Progenitor cell of endocrine pancreas (in vitro differentiated cells): Measurements from ENCODE around the gene NBDY. TPM values are rescaled to one million over a fixed set of nuclear protein-coding genes. Genes with fewer than 3 reads are reported as not detected.

Source experiments
- DNase-seq: peaks from one replicate; pipeline ENCODE4 v3.0.0; 2021; ENCODE audit warnings: low spot score; ENCODE audit not compliant: unreplicated experiment
- H3K27ac Mint-ChIP-seq: 2 replicates; pipeline ENCODE4 v1.8.0; 2021; ENCODE audit warnings: mild to moderate bottlenecking, moderate library complexity, mixed read lengths
- H3K27me3 Mint-ChIP-seq: 2 replicates; pipeline ENCODE4 v1.8.0; 2021; ENCODE audit warnings: mixed read lengths
- H3K36me3 Mint-ChIP-seq: 2 replicates; pipeline ENCODE4 v1.8.0; 2022; ENCODE audit warnings: mixed read lengths; ENCODE audit not compliant: insufficient read depth
- H3K4me1 Mint-ChIP-seq: 2 replicates; pipeline ENCODE4 v1.8.0; 2021; ENCODE audit warnings: low read depth, mixed read lengths
- H3K4me3 Mint-ChIP-seq: 2 replicates; pipeline ENCODE4 v1.8.0; 2021; ENCODE audit warnings: low read depth, mild to moderate bottlenecking, moderate library complexity, mixed read lengths
- H3K9me3 Mint-ChIP-seq: 2 replicates; pipeline ENCODE4 v1.8.0; 2021; ENCODE audit warnings: low read depth, mixed read lengths
- total RNA-seq: library from RNA; stranded (reverse); gene quantifications from 2 replicates; pipeline ENCODE4 v1.2.1, GENCODE V29; 2021
- TF ChIP-seq, protein P1 (sequence below): fragments of 200-600 bp; sonication (generic); IDR thresholded peaks from one replicate; pipeline ENCODE4 v1.5.0; 2021; ENCODE audit warnings: antibody characterized with exemption, mild to moderate bottlenecking; ENCODE audit not compliant: unreplicated experiment

NBDY gene
- total RNA-seq, 1 donor from 2014 or later = 49.3 TPM

DNA sequence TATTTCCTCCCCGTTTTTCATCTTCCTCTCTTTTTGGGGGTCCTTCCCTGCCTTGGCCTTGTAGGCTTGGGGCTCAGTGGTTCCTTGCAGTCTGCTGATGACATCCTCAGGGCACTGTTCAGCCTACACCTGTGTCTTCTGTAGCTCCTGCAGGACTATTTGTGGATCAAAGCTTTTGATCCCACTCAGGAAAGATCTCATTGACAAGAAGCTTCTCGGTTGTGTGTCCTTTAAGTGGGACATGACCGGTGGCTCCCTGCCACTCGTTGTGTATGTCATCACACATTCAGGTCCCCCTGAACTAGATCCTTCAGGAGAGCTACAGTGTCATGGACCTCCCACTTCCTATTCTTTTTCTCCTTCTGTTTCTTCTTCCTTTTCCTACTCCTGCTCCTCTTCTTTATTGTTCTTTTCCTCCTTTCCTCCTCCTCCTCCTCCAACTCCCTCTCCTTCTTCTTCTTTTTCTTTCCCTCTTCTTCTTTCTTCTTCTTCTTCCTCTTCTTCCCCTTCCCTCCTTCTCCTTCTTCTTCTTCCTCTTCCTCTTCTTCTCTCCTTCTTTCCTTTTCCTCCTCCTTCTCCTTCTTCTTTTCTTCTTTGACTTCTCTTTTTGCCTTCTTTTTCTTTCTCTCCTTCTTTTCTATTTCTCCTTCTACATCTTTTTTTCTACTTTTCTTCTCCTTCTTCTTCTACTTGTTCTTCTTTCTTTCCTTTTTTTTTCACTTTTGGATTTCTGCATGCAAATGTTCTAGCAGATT lies 67.8 kb downstream of the NBDY start:
- TF ChIP-seq, protein P1, sequence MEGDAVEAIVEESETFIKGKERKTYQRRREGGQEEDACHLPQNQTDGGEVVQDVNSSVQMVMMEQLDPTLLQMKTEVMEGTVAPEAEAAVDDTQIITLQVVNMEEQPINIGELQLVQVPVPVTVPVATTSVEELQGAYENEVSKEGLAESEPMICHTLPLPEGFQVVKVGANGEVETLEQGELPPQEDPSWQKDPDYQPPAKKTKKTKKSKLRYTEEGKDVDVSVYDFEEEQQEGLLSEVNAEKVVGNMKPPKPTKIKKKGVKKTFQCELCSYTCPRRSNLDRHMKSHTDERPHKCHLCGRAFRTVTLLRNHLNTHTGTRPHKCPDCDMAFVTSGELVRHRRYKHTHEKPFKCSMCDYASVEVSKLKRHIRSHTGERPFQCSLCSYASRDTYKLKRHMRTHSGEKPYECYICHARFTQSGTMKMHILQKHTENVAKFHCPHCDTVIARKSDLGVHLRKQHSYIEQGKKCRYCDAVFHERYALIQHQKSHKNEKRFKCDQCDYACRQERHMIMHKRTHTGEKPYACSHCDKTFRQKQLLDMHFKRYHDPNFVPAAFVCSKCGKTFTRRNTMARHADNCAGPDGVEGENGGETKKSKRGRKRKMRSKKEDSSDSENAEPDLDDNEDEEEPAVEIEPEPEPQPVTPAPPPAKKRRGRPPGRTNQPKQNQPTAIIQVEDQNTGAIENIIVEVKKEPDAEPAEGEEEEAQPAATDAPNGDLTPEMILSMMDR = no peak
- peaks cover 16% of the 10 kb centered on the region for H3K9me3 Mint-ChIP-seq
- no peak overlapping the region for H3K4me3 Mint-ChIP-seq
- H3K27ac Mint-ChIP-seq = no peak overlapping the region
- H3K36me3 Mint-ChIP-seq = peaks cover 10% of the 10 kb centered on the region
- H3K27me3 Mint-ChIP-seq = no peaks in the 10 kb centered on the region
- H3K4me1 Mint-ChIP-seq = peaks cover 1% of the 10 kb centered on the region
- no peak for DNase-seq

DNA sequence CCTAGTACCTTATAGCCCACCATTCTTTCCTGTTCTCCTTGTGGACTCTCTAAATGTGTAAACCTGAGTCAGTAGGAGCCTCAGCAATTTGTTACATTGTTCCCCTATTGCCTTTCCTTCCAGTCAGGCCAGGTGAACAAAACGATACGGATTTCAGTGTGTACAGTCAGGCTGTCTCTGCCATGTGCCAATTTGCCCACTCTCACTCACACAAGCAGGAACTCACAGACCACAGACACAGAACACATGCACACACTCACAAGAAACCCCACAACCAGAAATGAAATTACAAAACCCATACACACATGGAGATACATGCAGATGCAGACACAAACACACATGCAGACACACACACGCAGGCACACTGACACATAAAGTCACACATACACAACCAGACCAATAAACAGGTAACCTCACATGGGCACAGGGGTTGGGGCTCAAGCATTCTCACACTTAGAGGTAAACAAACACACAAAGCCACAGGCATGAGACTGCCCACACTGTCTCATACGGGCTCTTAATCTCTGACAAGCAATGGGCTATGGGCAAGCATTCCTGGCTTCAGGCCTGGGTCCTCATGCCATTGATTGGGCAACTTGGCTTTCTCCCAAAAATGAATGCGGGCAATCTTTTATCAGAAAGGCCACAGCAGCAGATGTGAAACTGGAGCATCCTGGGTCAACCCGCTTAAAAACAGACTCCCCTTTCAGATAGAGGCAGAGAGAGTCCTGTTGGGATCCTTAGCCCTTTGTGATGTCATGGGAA lies 68.7 kb downstream of the NBDY start:
- DNase-seq = no peak

DNA sequence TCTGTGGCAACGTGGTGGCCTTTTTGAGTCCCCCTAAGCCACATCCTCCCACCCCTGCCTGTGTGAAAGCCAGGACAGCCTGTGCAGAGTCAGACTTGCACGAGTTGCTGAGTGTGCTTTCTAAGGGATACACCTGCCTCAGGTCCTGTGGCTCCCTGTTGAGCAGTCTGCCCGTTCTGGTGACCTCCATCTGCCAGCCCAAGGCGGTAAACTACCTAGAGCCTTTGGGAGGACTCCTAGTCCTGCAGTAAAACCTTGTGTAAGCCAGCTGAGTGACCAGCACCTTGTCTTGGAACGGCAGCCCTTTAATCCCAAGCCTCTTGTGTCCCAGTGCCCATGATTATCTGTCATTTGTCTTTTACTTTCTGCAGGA lies 69.3 kb downstream of the NBDY start:
- no peak overlapping the region for H3K4me3 Mint-ChIP-seq
- H3K27me3 Mint-ChIP-seq = no peaks in the 10 kb centered on the region
- H3K27ac Mint-ChIP-seq = no peak overlapping the region
- DNase-seq = no peak
- H3K36me3 Mint-ChIP-seq = peaks cover 9% of the 10 kb centered on the region
- TF ChIP-seq, protein P1 = no peak
- H3K4me1 Mint-ChIP-seq = peaks cover 1% of the 10 kb centered on the region
- peaks cover 13% of the 10 kb centered on the region for H3K9me3 Mint-ChIP-seq

More for the DNA sequence above, 68.7 kb downstream of the NBDY start:
- H3K27me3 Mint-ChIP-seq = no peaks in the 10 kb centered on the region
- peaks cover 13% of the 10 kb centered on the region for H3K9me3 Mint-ChIP-seq
- H3K4me3 Mint-ChIP-seq = no peak overlapping the region
- H3K36me3 Mint-ChIP-seq = peaks cover 9% of the 10 kb centered on the region
- TF ChIP-seq, protein P1 = no peak
- H3K27ac Mint-ChIP-seq = no peak overlapping the region
- H3K4me1 Mint-ChIP-seq = peaks cover 1% of the 10 kb centered on the region

DNA sequence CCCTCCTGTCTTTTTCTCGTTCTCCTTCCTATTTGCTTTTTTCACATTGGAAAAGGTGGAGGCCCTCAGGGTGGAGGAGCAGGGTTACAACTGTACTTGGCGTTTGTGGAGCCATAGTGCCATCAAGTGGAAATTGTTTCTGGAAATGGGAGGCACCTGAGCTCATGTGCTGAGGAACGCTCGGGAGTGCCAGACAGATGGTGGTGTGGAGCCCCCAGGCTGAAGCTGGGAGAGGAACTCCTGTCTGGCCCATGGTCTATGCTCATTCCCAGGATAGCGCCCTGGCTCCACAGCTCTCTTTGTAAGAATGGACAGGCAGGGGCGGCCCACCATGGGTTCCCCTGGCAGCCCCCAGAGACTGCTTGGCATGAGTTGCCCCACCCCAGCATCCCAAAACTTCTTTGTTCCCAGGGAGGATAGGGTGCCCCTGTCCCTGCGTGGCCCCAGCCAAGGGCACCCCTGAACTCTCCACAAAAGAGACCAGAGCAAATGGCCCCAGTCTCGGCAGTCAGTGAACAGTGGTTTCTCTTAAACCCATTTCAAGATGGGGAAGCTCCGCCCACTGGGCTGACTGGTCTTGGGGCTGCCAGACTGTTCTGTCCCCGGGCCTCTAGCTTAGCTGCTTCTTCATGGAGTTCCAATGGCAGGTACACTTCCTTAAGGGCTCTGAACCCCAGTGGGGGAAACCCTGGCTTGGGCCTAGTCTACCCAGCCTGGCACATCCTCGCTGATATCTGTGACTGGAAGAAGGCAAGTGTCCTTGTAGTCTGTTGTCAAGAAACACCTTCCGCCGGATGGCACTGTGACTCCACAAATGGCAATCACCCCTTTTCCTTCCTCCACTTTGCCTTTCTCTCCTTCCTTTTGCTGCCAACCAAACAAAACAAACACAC lies 70.1 kb downstream of the NBDY start:
- Mint-ChIP-seq H3K27ac (no peak overlapping the region), H3K36me3 (peaks cover 9% of the 10 kb centered on the region)

More for the DNA sequence above, 70.1 kb downstream of the NBDY start:
- DNase-seq = no peak
- H3K9me3 Mint-ChIP-seq = peaks cover 13% of the 10 kb centered on the region
- TF ChIP-seq, protein P1 = no peak
- H3K4me1 Mint-ChIP-seq = peaks cover 1% of the 10 kb centered on the region
- H3K27me3 Mint-ChIP-seq = no peaks in the 10 kb centered on the region
- H3K4me3 Mint-ChIP-seq = no peak overlapping the region
